ENCODE results near the gene CALR. TPM values are rescaled to one million over a fixed set of nuclear protein-coding genes. Genes with fewer than 3 reads are reported as not detected.

The CALR gene
- total RNA-seq, 1 experiment from 2014 or later: 1,088 TPM

GRCh38 chr19:12924621-12925310 lies 13.6 kb upstream of the CALR start (continued):
- TF ChIP-seq TCF7 (CRISPR knock-in tag; IDR thresholded peaks at IDR 0.05; ENCODE audit: low read depth) (no peak), E2F1 (CRISPR knock-in tag; IDR thresholded peaks at IDR 0.05) (no peak)

DNA sequence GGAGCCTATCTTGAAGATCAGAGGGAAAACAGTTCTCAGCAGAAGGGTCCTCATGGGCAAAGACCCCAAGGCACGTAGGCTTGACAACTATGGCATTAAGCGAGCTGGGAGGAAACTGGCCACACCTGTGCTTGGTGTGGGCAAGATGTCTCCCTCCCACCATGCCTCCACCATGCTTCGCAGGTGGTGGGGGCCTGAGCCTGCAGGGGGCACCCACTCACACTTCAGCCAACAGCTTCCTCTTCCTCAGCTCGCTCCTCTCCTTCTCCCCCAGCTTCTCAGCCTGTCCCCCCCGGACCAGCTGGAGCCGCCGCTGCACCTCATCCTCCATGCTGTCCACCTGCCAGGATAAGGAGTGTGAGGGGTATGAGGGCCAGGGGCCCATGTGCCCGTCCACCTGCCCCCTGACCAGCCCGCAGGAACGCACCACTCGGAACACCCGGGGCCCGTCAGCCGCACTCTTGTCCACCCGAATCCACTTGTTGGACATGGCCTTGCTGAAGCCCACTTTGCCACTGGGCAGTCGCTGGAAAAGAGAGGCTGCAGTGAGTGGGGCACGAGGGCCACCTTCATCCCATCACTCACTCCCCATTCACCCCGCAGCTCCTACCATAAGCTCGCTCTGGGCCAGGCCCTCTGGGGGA lies 8.3 kb upstream of the CALR start:
- POLR2A ChIA-PET: interaction anchor here (0.5 to 1.4 kb wide), 3 partner anchors 22 to 132 kb away, joined by 3 to 4 read pairs (median 3); no protein-coding TSS in a partner anchor
- DNase-seq (ENCODE audit: low spot score) (no peak), ATAC-seq (no peak)
- Mint-ChIP-seq H3K9me3 (no peaks in the 10 kb centered on the region), H3K36me3 (peaks cover 46% of the 10 kb centered on the region), H3K4me3 (no peak overlapping the region), H3K27me3 (ENCODE audit: low read depth) (no peaks in the 10 kb centered on the region), H3K27ac (no peak overlapping the region), H3K4me1 (peaks cover 16% of the 10 kb centered on the region)
- TF ChIP-seq USF2 (CRISPR knock-in tag; IDR thresholded peaks at IDR 0.05) (no peak), MXD4 (CRISPR knock-in tag; IDR thresholded peaks at IDR 0.05; ENCODE audit: borderline replicate concordance) (no peak), NR2C2 (CRISPR knock-in tag; IDR thresholded peaks at IDR 0.05) (no peak), ZSCAN18 (CRISPR knock-in tag; IDR thresholded peaks at IDR 0.05) (no peak), RELA (CRISPR knock-in tag; IDR thresholded peaks at IDR 0.05; ENCODE audit: borderline replicate concordance) (no peak), ELF4 (CRISPR knock-in tag; IDR thresholded peaks at IDR 0.05; ENCODE audit: low read depth) (no peak), ZNF671 (CRISPR knock-in tag; IDR thresholded peaks at IDR 0.05) (no peak), JUN (CRISPR knock-in tag; IDR thresholded peaks at IDR 0.05) (no peak), MLX (CRISPR knock-in tag; IDR thresholded peaks at IDR 0.05) (no peak), ETV6 (CRISPR knock-in tag; IDR thresholded peaks at IDR 0.05) (no peak), ZNF416 (CRISPR knock-in tag; IDR thresholded peaks at IDR 0.05) (no peak), STAT6 (CRISPR knock-in tag; conservative IDR thresholded peaks at IDR 0.05; ENCODE audit: low read depth) (no peak), MYBL2 (CRISPR knock-in tag; IDR thresholded peaks at IDR 0.05) (no peak)
- CTCF ChIA-PET: interaction anchor here (0.5 to 1.4 kb wide), 2 partner anchors 35 to 39 kb away, joined by 3 to 4 read pairs; no protein-coding TSS in a partner anchor
